Gastroesophageal sphincter (tissue), 3 donors: Measurements from ENCODE around the gene PARP14.
"Not testable (repeated sequence)": the region's sequence is repeated elsewhere in the genome, so short reads cannot be mapped to it uniquely, and the experiment has no call there.

Experiments
- EP300 ChIP-seq: sonication (generic); formaldehyde crosslinking; IDR thresholded peaks from one replicate; pipeline ENCODE4 v1.6.1; 2017; ENCODE audit warnings: antibody characterized with exemption, mild to moderate bottlenecking
- POLR2A ChIP-seq, 2 donors: fragments of 450-650 bp; IDR thresholded peaks; one replicate each; pipeline ENCODE4 v1.6.1; 2017; ENCODE audit warnings: antibody characterized with exemption in 2 of 2, mild to moderate bottlenecking in 2 of 2, moderate library complexity in 1 of 2
- POLR2AphosphoS5 ChIP-seq: sonication (generic); formaldehyde crosslinking; IDR thresholded peaks from one replicate; pipeline ENCODE4 v1.6.1; 2017; ENCODE audit warnings: antibody characterized with exemption
- TF ChIP-seq, protein P1 (sequence below), 4 experiments: fragments of 200-600 bp in 2 of 4; fragments of 450-650 bp in 2 of 4; sonication (generic) in 1 of 4; IDR thresholded peaks; one replicate each; pipeline ENCODE4 v1.5.1; 2017 to 2019; ENCODE audit warnings: antibody characterized with exemption in 4 of 4, mild to moderate bottlenecking in 2 of 4, moderate library complexity in 2 of 4

GRCh38 chr3:122747295-122747694 lies 66.7 kb downstream of the PARP14 start:
- not testable (repeated sequence) for TF ChIP-seq POLR2A (IDR thresholded peaks at IDR 0.05); POLR2AphosphoS5; EP300
- TF ChIP-seq, protein P1, sequence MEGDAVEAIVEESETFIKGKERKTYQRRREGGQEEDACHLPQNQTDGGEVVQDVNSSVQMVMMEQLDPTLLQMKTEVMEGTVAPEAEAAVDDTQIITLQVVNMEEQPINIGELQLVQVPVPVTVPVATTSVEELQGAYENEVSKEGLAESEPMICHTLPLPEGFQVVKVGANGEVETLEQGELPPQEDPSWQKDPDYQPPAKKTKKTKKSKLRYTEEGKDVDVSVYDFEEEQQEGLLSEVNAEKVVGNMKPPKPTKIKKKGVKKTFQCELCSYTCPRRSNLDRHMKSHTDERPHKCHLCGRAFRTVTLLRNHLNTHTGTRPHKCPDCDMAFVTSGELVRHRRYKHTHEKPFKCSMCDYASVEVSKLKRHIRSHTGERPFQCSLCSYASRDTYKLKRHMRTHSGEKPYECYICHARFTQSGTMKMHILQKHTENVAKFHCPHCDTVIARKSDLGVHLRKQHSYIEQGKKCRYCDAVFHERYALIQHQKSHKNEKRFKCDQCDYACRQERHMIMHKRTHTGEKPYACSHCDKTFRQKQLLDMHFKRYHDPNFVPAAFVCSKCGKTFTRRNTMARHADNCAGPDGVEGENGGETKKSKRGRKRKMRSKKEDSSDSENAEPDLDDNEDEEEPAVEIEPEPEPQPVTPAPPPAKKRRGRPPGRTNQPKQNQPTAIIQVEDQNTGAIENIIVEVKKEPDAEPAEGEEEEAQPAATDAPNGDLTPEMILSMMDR (IDR thresholded peaks at IDR 0.05), result not testable (repeated sequence)
